NCI-H2171 (cell line): ENCODE data around the gene POR.
"Not testable (repeated sequence)": the region's sequence is repeated elsewhere in the genome, so short reads cannot be mapped to it uniquely, and the experiment has no call there.

Source experiments
- DNase-seq: peaks from one replicate; lab custom pipeline; 2025; lab: John Stamatoyannopoulos, UW

The POR gene

GRCh38 chr7:75992083-75992755 lies 77.3 kb downstream of the POR start:
- DNase-seq: no peak

- no peak for DNase-seq
These were observed 78.9 kb downstream of the POR start for GRCh38 chr7:75993689-75994387.

GRCh38 chr7:75994388-75995051 lies 79.6 kb downstream of the POR start, which contains the start of gene TMEM120A:
Gene TMEM120A (minus strand): TSS chr7:75994595. CDS start chr7:75994570, 25 bp downstream.
- DNase-seq: peak; percentile 89

GRCh38 chr7:75995052-75995471 lies 80.1 kb downstream of the POR start:
- no peak for DNase-seq

GRCh38 chr7:75995996-75996395 lies 81.0 kb downstream of the POR start:
- DNase-seq: no peak

- no peak for DNase-seq
These were observed 81.5 kb downstream of the POR start for GRCh38 chr7:75996476-75996875.

GRCh38 chr7:75998038-75998437 lies 83.1 kb downstream of the POR start:
- no peak for DNase-seq

- no peak for DNase-seq
These were observed 85.6 kb downstream of the POR start for GRCh38 chr7:76000566-76000965.

- DNase-seq: no peak
These were observed 87.2 kb downstream of the POR start for GRCh38 chr7:76002139-76002538.

GRCh38 chr7:76002822-76003221 lies 87.9 kb downstream of the POR start:
- DNase-seq: no peak

- DNase-seq: no peak
These were observed 88.4 kb downstream of the POR start for GRCh38 chr7:76003351-76003750.

GRCh38 chr7:76005004-76005403 lies 90.0 kb downstream of the POR start:
- not testable (repeated sequence) for DNase-seq

GRCh38 chr7:76008156-76008687 lies 93.3 kb downstream of the POR start:
- no peak for DNase-seq

GRCh38 chr7:76009672-76010600 lies 95.0 kb downstream of the POR start:
- no peak for DNase-seq

- DNase-seq: peak; percentile 54
These were observed 96.5 kb downstream of the POR start for GRCh38 chr7:76011442-76011861.

GRCh38 chr7:76016191-76016947 lies 101.4 kb downstream of the POR start:
- no peak for DNase-seq

- not testable (repeated sequence) for DNase-seq
These were observed 103.6 kb downstream of the POR start for GRCh38 chr7:76018520-76018919.

GRCh38 chr7:76020031-76020714 lies 105.2 kb downstream of the POR start:
- DNase-seq: peak; percentile 40

- no peak for DNase-seq
These were observed 107.2 kb downstream of the POR start for GRCh38 chr7:76022026-76022780.
